HepG2 (cell line): ENCODE measurements around the gene KCNH8. TPM values are rescaled to one million over a fixed set of nuclear protein-coding genes. Genes with fewer than 3 reads are reported as not detected.

Source experiments
- ATAC-seq: fragments of 200-7000 bp; cut with Tn5 transposase; 3 replicates; pipeline ENCODE4 v1.9.1; 2020; ENCODE audit warnings: mild to moderate bottlenecking, moderate library complexity
- BruUV-seq: library from RNA; stranded (reverse); fragments of 400-500 nt; replicated peaks from 2 replicates; lab custom pipeline; 2021; lab: Mats Ljungman, UMichigan
- CTCF ChIA-PET: fragments of 300-600 bp; formaldehyde crosslinking; extraction: SDS; loops from one replicate; lab custom pipeline; 2021; ENCODE audit warnings: low total read pairs, inconsistent platforms, low intra/inter-chr PET ratio; lab: Yijun Ruan, JAX
- POLR2A ChIA-PET: fragments of 350-600 bp; sonication (Branson Sonifier 250); formaldehyde crosslinking; loops from one replicate; lab custom pipeline; 2020; ENCODE audit warnings: antibody characterized with exemption, inconsistent platforms; lab: Yijun Ruan, JAX
- DNase-seq: peaks from one replicate; pipeline ENCODE4 v3.0.0-alpha.2; 2015; ENCODE audit warnings: low spot score
- FAIRE-seq: peaks from 3 replicates; lab custom pipeline; 2011; peaks lifted over from hg19 to GRCh38; lab: Jason Lieb, UNC
- H2AFZ ChIP-seq: one replicate; pipeline ENCODE4 v1.6.1; 2011; ENCODE audit warnings: low read length, inconsistent platforms
- H3K27ac ChIP-seq: fragments of 300-600 bp; 3 replicates; pipeline ENCODE4 v1.8.0; 2011; ENCODE audit warnings: mixed run types, mild to moderate bottlenecking, mixed read lengths, low read length, inconsistent platforms; ENCODE audit not compliant: insufficient read depth; ENCODE audit errors: extremely low read length
- H3K27me3 ChIP-seq, 2 experiments: fragments of 200-600 bp in 1 of 2; 2 replicates in 1 of 2; 3 replicates in 1 of 2; pipeline versions ENCODE4 v1.6.0 to v1.8.0; 2011; ENCODE audit warnings: low read length in 2 of 2, mild to moderate bottlenecking in 2 of 2, moderate library complexity in 2 of 2, inconsistent platforms in 1 of 2; ENCODE audit not compliant: insufficient read depth in 2 of 2, control insufficient read depth in 1 of 2
- H3K36me3 ChIP-seq, 2 experiments: fragments of 200-600 bp in 1 of 2; replicated peaks in 1 of 2; 2 replicates in 1 of 2; 3 replicates in 1 of 2; pipeline versions ENCODE4 v1.5.1 to v1.8.0; 2011; ENCODE audit warnings: low read length in 2 of 2, inconsistent platforms in 1 of 2; ENCODE audit not compliant: insufficient read depth in 2 of 2, control insufficient read depth in 1 of 2
- H3K4me1 ChIP-seq: 2 replicates; pipeline ENCODE4 v1.5.1; 2012; ENCODE audit warnings: low read length, inconsistent platforms; ENCODE audit not compliant: insufficient read depth
- H3K4me2 ChIP-seq: 2 replicates; pipeline ENCODE4 v1.6.0; 2011; ENCODE audit warnings: low read depth, low read length, inconsistent platforms
- H3K4me3 ChIP-seq, 3 experiments: fragments of 200-600 bp in 1 of 3; sonication (generic), shearing (Covaris generic) in 1 of 3; replicated peaks in 1 of 3; 2 replicates each; pipeline ENCODE4 v1.5.1; 2011 to 2016; ENCODE audit warnings: low read length in 3 of 3, inconsistent platforms in 2 of 3, low read depth in 2 of 3, mild to moderate bottlenecking in 2 of 3, control low read depth in 1 of 3, mixed read lengths in 1 of 3; ENCODE audit not compliant: insufficient read depth in 1 of 3
- H3K79me2 ChIP-seq: one replicate; pipeline ENCODE4 v1.6.1; 2011; ENCODE audit warnings: low read length, inconsistent platforms; ENCODE audit not compliant: insufficient read depth
- H3K9ac ChIP-seq: 2 replicates; pipeline ENCODE4 v1.6.0; 2011; ENCODE audit warnings: mild to moderate bottlenecking, low read depth, low read length, inconsistent platforms; ENCODE audit not compliant: insufficient read depth
- H3K9me3 ChIP-seq: 2 replicates; pipeline ENCODE4 v1.5.1; 2012; ENCODE audit warnings: mild to moderate bottlenecking, low read length
- H4K20me1 ChIP-seq: 2 replicates; pipeline ENCODE4 v1.6.0; 2011; ENCODE audit warnings: inconsistent platforms, mild to moderate bottlenecking, low read length, moderate library complexity; ENCODE audit not compliant: insufficient read depth
- SMYD3 ChIP-seq: sonication (generic); formaldehyde crosslinking; IDR thresholded peaks from 2 replicates; pipeline ENCODE4 v1.8.1; 2023; ENCODE audit warnings: mild to moderate bottlenecking, missing genetic modification reagents
- ZC3H4 ChIP-seq: sonication (generic); formaldehyde crosslinking; IDR thresholded peaks from 2 replicates; pipeline ENCODE4 v1.4.0; 2020; ENCODE audit warnings: missing genetic modification reagents, borderline replicate concordance
- ZKSCAN1 ChIP-seq: fragments of 150-350 bp; IDR thresholded peaks from 2 replicates; pipeline ENCODE4 v1.6.1; 2014; ENCODE audit warnings: low read length
- ZNF20 ChIP-seq: sonication (generic); formaldehyde crosslinking; IDR thresholded peaks from 2 replicates; pipeline ENCODE4 v1.4.0; 2020; ENCODE audit warnings: mild to moderate bottlenecking, moderate library complexity, missing genetic modification reagents
- ZNF780A ChIP-seq: sonication (generic); formaldehyde crosslinking; IDR thresholded peaks from 2 replicates; pipeline ENCODE4 v1.8.0; 2022; ENCODE audit warnings: mild to moderate bottlenecking, missing genetic modification reagents, moderate library complexity
- WGBS: methylation state at CpG from one replicate; pipeline ENCODE4 v1.1.6; 2017; ENCODE audit warnings: low lambda C conversion rate; 5-methylcytosine and 5-hydroxymethylcytosine counted together
- in situ Hi-C: cut with HindIII; loops from 2 replicates; pipeline ENCODE4 v1.10.0; 2017; ENCODE audit warnings: low pct_unique_long_range_greater_than_20kb; ENCODE audit not compliant: extremely low pct_ligation_motif_present
- intact Hi-C: fragments of 100-400 bp; cut with micrococcal nuclease; formaldehyde crosslinking; loops from one replicate; pipeline ENCODE4 v1.10.0; 2022; ENCODE audit not compliant: unreplicated experiment
- polyA plus RNA-seq, 8 experiments: library from polyadenylated mRNA; depleted of rRNA in 3 of 8; stranded (reverse) in 7 of 8; unstranded in 1 of 8; fragments of >200 nt; fragmentation: Illumina TruSeq in 4 of 8; extraction: Trizol in 4 of 8; gene quantifications; 2 replicates each; pipeline versions ENCODE4 v1.2.1 to v1.2.3, GENCODE V29; 2011 to 2016; ENCODE audit warnings: low read depth in 4 of 8, missing spikeins in 1 of 8, mixed read lengths in 1 of 8; ENCODE audit not compliant: insufficient read depth in 1 of 8
- total RNA-seq, 5 experiments: library from RNA; depleted of rRNA; stranded (reverse); fragments of >200 nt; fragmentation: Illumina TruSeq; extraction: Trizol; gene quantifications; 2 replicates each; pipeline ENCODE4 v1.2.3, GENCODE V29; 2016; ENCODE audit warnings: low read depth in 1 of 5
- TF ChIP-seq, protein P1 (sequence below): sonication (generic); formaldehyde crosslinking; IDR thresholded peaks from 2 replicates; pipeline ENCODE4 v1.5.0; 2020; ENCODE audit warnings: missing genetic modification reagents
- TF ChIP-seq, protein P2 (sequence below): sonication (generic); formaldehyde crosslinking; IDR thresholded peaks from 2 replicates; pipeline ENCODE4 v1.4.0; 2020; ENCODE audit warnings: missing genetic modification reagents, borderline replicate concordance
- TF ChIP-seq, protein P3 (sequence below): sonication (generic); formaldehyde crosslinking; IDR thresholded peaks from 2 replicates; pipeline ENCODE4 v1.5.1; 2020; ENCODE audit warnings: mild to moderate bottlenecking, missing genetic modification reagents, moderate library complexity

Gene KCNH8
- total and polyA plus RNA-seq, 2 of the 13 experiments (the other 11 are each of a cell fraction or from before 2014, with no cell fraction given), result 0.04 TPM; not detected in 1

DNA sequence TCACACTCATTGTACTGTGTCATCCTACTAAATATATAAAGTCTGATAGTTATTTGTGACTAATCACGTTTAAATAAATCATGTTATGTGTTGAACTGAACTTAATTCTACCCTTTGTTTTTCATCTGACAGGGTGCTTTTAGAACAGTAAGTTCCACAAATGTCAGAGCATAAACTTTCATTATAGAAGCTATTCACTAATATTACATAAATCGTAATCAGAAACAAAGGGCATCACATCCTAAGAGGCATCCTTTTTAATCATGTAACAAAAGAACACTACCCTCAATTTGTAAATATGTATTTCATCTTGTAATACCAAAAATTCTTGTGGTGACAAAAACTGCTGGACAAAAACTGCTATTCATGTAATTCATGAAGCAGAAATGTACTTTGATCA is 50.8 kb downstream of the KCNH8 start (continued):
- TF ChIP-seq, protein P1, sequence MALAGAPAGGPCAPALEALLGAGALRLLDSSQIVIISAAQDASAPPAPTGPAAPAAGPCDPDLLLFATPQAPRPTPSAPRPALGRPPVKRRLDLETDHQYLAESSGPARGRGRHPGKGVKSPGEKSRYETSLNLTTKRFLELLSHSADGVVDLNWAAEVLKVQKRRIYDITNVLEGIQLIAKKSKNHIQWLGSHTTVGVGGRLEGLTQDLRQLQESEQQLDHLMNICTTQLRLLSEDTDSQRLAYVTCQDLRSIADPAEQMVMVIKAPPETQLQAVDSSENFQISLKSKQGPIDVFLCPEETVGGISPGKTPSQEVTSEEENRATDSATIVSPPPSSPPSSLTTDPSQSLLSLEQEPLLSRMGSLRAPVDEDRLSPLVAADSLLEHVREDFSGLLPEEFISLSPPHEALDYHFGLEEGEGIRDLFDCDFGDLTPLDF (CRISPR knock-in tag), result no peak
- TF ChIP-seq, all 625 proteins: peak for 0

DNA sequence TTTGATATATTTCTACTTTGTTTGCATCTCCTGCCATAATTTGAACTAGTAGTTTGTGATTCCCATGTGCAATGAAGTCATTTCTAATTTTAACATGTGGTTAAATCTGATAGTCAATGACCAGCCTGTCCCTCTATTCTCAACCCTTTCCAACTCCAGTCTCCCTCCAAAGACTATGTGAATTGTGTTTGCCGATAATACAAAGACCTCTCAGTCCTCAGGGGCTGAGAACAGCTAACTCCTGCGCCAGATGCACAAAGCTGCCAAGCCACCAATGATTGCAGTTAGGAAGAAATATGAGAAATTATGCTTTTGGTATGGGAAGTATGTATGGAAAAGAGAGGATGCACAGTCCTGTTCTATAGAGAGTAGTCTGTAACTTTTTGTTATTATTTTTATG is 54.0 kb downstream of the KCNH8 start:
- Histone ChIP-seq H3K9me3 (no peaks in the 10 kb centered on the region), H2AFZ (no peak overlapping the region), H3K4me1 (no peaks in the 10 kb centered on the region), H4K20me1 (no peaks in the 10 kb centered on the region), H3K27ac (no peak overlapping the region), H3K4me3 (no peak overlapping the region), H3K9ac (no peak overlapping the region), H3K79me2 (no peaks in the 10 kb centered on the region), H3K4me2 (no peak overlapping the region), H3K36me3 (no peaks in the 10 kb centered on the region), H3K27me3 (no peaks in the 10 kb centered on the region)
- TF ChIP-seq ZNF20, result no peak
- no peak for TF ChIP-seq ZC3H4 (CRISPR knock-in tag)
- no peak for TF ChIP-seq ZKSCAN1
- no peak for TF ChIP-seq ZNF780A (CRISPR knock-in tag)
- TF ChIP-seq SMYD3 (CRISPR knock-in tag), result no peak
- TF ChIP-seq, protein P2, sequence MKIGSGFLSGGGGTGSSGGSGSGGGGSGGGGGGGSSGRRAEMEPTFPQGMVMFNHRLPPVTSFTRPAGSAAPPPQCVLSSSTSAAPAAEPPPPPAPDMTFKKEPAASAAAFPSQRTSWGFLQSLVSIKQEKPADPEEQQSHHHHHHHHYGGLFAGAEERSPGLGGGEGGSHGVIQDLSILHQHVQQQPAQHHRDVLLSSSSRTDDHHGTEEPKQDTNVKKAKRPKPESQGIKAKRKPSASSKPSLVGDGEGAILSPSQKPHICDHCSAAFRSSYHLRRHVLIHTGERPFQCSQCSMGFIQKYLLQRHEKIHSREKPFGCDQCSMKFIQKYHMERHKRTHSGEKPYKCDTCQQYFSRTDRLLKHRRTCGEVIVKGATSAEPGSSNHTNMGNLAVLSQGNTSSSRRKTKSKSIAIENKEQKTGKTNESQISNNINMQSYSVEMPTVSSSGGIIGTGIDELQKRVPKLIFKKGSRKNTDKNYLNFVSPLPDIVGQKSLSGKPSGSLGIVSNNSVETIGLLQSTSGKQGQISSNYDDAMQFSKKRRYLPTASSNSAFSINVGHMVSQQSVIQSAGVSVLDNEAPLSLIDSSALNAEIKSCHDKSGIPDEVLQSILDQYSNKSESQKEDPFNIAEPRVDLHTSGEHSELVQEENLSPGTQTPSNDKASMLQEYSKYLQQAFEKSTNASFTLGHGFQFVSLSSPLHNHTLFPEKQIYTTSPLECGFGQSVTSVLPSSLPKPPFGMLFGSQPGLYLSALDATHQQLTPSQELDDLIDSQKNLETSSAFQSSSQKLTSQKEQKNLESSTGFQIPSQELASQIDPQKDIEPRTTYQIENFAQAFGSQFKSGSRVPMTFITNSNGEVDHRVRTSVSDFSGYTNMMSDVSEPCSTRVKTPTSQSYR (CRISPR knock-in tag), result no peak
- TF ChIP-seq, protein P3, sequence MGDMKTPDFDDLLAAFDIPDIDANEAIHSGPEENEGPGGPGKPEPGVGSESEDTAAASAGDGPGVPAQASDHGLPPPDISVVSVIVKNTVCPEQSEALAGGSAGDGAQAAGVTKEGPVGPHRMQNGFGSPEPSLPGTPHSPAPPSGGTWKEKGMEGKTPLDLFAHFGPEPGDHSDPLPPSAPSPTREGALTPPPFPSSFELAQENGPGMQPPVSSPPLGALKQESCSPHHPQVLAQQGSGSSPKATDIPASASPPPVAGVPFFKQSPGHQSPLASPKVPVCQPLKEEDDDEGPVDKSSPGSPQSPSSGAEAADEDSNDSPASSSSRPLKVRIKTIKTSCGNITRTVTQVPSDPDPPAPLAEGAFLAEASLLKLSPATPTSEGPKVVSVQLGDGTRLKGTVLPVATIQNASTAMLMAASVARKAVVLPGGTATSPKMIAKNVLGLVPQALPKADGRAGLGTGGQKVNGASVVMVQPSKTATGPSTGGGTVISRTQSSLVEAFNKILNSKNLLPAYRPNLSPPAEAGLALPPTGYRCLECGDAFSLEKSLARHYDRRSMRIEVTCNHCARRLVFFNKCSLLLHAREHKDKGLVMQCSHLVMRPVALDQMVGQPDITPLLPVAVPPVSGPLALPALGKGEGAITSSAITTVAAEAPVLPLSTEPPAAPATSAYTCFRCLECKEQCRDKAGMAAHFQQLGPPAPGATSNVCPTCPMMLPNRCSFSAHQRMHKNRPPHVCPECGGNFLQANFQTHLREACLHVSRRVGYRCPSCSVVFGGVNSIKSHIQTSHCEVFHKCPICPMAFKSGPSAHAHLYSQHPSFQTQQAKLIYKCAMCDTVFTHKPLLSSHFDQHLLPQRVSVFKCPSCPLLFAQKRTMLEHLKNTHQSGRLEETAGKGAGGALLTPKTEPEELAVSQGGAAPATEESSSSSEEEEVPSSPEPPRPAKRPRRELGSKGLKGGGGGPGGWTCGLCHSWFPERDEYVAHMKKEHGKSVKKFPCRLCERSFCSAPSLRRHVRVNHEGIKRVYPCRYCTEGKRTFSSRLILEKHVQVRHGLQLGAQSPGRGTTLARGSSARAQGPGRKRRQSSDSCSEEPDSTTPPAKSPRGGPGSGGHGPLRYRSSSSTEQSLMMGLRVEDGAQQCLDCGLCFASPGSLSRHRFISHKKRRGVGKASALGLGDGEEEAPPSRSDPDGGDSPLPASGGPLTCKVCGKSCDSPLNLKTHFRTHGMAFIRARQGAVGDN, result no peak
- CTCF ChIA-PET, result no interaction called here
- POLR2A ChIA-PET, result no interaction called here
- intact Hi-C loops (no loop called here), in situ Hi-C loops (no loop called here)
- no peak for FAIRE-seq
- no peak for DNase-seq
- no peak for ATAC-seq
- 0% methylated on average over 2 of the region's 2 CpGs for WGBS
- BruUV-seq, result no TSS peak
